NCI-H2227 (cell line): ENCODE measurements around the gene HABP2.

Experiments
- DNase-seq: peaks from one replicate; lab custom pipeline; 2025; ENCODE audit not compliant: unreplicated experiment; lab: John Stamatoyannopoulos, UW

HABP2 gene

DNA sequence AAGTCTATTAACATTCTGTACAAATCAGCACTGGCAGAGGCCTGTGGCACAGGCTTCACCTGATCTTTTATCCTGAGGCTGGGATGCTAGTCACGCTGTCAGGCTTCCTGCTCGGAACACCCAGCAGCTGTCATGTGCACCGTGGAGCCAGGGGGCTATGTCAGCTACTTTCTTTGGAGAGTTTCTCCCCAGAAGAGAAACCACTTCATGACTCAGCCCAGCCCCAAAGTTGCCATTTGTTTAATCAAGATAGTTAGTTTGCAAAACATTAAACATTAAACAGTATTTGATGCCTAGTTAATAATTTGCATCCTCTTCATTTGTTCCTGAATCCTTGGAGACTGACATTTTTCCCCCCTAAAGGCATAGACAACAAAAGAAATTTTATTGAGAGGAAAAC lies at the start of gene HABP2:
HABP2 (plus strand) TSS at position 353 of the 400 bp plus-strand sequence. CDS start 69 bp downstream, outside the sequence.
- no peak for DNase-seq

DNA sequence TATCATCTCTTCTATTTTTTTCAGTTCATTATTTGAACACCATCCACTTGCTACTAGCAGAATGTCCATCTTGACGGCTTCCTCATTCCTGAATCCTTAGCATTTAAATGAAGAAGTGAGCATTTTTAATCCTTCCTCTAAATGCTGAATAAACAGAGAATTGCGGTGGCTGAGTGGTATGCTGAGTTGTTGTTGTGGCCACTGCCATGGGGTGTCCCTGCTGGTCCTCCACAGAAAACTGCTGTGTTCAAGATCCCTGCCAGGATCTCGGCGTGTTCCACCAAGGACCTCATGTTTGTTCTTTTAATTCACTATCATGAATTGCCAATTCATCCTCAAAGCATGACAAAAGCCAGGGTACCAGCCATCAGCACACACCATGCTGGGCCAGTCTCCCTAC lies 48.9 kb upstream of the HABP2 start:
- no peak for DNase-seq

GRCh38 chr10:113504423-113504822 lies 48.4 kb upstream of the HABP2 start:
- no peak for DNase-seq

DNA sequence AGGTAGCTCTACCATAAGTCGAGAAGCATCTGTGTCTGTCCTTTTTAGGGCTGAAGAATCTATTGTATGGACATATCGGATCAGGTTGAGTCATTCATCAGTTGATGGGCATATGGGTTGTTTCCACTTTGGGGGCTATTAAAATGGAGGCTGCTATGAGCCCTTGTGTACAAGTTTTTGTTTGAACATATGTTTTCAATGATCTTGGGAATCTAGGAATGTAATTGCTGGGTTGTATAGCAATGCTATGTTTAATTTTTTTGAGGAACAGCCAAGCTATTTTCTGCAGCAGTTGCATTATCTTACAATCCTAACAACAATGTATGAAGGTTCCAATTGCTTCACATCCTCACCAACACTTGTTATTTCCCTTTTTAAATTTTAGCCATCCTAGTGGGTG lies 46.4 kb upstream of the HABP2 start:
- no peak for DNase-seq

DNA sequence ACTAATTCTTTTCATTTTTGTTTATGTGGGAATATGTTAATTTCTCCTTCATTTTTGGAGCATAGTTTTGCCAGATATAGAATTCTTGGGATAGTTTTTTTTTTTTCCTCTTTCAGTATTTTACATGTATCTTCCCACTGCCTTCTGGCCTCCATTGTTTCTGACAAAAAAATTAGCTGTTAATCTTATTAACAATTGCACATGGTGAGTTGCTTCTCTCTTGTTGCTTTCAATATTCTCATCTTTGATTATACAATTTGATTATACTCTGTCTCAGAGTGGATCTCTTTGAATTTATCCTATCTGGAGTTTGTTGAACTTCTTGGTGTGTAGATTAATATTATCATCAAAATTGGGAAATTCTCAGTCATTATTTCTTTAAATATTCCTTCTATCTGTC lies 41.4 kb upstream of the HABP2 start:
- no peak for DNase-seq

GRCh38 chr10:113515161-113515560 lies 37.7 kb upstream of the HABP2 start:
- no peak for DNase-seq

DNA sequence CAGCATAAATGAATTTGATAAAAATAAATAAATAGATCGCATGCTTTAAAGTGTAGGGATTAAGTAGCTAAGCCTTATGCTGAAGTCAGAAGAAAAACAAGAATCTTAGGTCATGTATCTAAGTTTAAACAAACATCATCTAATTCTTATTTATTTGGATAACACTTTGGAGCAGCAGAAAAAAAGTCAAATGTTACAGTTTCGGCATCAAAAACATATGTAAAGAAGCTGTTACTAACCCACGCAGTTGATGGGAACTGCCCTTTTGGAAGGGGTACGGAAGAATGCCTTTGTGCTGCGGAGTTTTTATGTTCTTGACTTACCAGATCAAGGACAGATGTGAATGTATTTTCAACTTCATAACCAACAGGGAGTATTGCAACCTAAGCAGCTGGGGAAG lies 37.3 kb upstream of the HABP2 start:
- no peak for DNase-seq

DNA sequence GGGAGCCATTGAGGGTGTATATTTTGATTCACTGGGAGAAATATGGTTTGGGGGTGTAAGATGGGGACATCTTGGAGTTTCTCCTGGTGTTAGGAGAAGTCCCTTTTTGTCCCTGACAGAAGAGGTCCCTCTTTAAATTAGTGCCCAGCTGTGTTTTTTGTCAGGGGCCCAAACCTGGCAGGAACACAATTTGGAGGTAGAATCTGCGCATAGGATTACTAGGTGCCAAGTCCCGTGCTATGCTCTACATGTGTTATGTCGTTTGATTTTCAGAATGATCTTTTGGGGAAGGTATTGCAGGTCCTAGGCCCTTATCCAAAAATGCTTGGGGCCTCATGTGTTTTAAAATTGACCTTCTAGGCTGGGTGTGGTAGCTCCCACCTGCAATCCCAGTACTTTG lies 36.8 kb upstream of the HABP2 start:
- DNase-seq = no peak

DNA sequence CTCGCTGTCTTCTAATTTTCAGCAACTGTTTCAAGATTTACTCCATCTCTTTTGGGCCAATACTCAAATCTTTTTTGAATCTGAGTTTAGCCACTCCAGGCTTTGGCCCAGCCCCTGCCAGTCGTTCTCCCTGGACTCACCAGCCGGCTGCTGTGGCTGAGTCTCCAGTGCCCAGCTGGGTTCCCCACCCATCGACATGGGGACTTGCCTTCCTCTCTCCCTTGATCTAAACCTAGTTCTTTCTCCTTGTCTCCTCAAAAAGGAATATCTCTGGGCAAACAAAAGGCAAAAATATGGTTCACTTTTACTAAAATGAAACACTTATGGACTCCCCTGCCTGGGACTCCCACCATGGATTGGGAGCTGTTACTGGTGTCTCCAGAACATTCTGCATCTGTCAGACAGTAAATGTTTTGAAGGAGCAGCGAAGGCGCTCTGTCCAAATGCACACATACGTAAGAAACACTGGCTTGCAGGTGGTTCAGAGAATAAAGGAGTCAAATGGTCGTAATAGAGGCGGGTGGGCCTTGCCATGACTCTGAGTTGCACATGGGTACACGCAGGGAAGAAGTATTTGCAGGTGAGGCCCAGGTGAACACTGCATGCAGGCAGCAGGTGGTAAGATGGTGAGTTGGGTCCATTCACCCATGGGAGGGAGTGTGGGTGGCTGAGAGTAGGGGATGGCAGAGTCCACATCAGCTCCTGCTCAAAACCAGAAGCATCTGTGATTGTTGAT lies 35.5 kb upstream of the HABP2 start:
- no peak for DNase-seq

GRCh38 chr10:113517901-113518260 lies 35.0 kb upstream of the HABP2 start:
- no peak for DNase-seq

DNA sequence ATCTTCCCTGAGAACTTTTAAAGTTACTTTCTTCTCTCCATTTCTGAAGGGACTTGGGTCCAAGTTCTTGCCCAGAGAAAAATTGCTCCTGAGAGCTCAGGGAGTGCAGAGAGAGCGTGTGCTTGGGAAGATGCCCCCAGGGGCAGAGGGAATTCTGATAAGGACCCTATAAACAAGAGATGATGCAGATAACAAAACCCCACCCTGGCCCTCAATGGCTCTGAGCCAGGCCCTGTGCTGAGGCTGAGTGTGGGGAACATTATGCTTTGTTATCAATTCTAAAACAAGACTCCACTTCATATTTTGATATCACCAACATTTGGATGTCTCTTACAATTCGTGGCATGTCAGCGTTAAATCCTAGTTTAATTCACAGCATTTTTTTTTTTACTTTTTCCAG lies 34.4 kb upstream of the HABP2 start:
- no peak for DNase-seq

- DNase-seq = no peak
These were observed 33.8 kb upstream of the HABP2 start for GRCh38 chr10:113518816-113519591.

DNA sequence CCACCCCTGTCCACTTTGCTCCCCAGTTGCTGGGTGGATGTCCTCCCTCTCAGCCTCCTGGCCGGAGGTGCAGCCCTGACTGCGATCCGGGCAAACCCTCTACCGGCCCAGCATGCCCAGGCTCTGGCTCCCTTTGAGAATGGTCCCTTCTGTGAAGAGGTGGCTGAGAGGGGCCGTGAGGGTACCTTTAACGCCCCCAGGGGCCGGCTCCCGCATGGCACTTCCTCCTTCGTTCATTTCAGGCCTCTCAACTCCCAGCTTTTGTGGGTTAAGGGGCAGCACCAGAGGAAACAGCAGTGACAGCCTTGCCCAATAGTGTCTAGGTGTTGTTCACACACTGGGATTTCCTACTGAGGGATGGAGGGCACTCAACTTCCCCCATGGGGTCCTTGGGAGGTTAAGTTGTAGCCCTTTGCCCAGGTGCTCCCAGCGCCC lies 33.2 kb upstream of the HABP2 start:
- DNase-seq = no peak

GRCh38 chr10:113520261-113520660 lies 32.6 kb upstream of the HABP2 start:
- no peak for DNase-seq

GRCh38 chr10:113520690-113521474 lies 32.0 kb upstream of the HABP2 start:
- DNase-seq = peak; percentile 68

- DNase-seq = no peak
These were observed 31.4 kb upstream of the HABP2 start for GRCh38 chr10:113521475-113521795.

DNA sequence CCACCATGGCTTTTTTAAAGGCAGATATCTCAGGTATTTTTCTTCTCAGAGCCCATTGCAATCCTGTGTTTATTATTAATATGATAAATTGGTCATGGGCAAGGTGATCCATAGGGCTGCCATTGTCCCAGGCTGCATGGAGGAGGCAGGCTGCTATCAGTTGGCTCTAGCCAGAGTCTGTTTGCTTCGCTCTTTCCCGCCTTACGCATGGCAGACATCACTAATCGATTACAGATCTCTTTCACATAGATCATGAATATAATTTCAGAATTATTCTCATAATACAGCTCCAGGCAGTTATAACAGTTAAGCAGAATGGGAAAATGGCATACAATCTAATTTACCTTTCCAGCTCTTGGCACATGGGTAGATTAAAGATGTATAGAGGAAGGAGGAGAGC lies 30.4 kb upstream of the HABP2 start:
- DNase-seq = no peak

DNA sequence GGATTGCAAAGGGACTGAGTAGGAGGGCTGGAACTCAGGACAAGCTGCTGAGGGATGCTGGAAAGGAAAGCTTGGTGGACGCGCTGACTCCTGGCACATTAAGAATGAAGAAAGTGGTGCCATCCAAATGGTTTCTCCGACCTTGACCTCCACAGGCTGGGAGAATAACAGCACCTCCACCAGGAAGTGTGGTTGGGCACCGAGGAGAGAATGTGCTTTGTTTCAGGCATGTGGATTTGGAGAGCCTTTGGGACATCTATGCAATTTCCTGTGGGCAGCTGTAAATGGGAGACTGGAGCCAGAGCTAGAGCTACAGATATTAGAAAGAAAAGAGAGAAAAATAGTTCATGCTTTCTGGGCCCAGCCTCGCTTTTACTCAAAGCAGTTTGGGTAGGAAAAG lies 29.8 kb upstream of the HABP2 start:
- DNase-seq = no peak

GRCh38 chr10:113523628-113524027 lies 29.2 kb upstream of the HABP2 start:
- no peak for DNase-seq

DNA sequence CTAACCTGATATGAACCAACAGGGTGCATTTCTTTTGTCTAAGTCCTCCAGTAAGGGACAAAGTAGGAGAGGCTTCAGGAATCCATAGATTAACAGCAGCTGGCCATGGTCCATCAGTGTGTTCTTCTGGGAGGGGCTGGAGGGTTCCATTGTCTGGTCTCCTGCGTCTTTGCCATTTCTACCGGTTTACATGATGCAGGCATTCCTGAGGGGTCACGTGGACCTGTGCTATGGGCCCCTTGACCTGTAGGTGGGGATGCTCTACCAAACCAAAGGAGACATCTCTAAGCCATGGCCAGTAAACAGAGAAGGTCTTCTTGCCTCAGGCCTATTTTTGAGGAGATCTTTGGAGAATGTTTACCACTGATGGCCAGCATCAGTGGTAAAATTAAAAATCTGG lies 28.7 kb upstream of the HABP2 start:
- DNase-seq = no peak

DNA sequence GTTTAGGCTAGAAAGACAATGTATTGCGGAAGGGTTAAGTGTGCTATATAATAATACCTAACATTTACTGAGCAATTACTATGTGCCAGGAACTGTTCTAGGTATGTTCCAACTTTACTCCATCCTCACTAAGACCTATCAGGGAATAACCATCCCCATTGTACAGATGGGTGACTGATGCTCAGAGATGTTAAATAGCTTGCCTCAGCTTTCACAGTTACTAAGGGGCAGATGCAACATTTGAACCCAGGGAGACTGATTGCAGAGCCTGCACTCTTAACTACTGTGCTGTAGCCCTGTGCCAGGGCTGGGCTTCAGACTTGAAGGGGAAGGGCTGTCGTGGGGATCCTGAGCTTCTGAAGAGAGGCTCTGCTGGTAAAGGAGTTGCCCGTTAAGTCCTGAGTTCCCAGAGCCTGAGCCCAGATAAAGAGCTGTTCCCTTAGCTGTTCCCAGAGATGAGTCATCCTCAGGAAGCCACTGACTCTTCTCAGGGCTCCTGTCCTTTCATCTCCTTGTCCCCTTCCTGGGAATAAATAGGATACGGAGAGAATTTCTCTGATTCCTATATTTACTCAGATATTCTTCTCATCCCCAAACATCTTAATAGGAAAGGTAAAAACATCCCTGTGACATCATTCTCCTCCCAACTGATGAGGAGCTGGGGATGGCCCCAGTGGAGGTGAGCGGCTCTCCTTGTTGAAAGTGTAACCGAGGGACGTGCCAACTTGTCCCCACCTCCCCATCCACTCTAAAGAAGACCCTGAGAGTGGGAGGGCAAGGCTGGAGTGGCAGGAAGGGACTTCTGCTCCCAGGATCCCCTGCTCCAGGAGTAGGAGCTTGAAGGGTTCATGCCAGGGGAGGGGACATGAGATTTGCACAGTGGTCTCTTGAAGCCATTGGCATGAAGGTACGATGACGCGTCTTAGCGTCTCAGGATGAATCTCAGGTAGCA lies 28.0 kb upstream of the HABP2 start:
- no peak for DNase-seq
